Measurements from ENCODE around the gene OR6J1. TPM values are rescaled to one million over a fixed set of nuclear protein-coding genes. Genes with fewer than 3 reads are reported as not detected.

Gene OR6J1
- total and polyA plus RNA-seq, 10 of the 15 experiments (the other 5 are each of a cell fraction or from before 2014, with no cell fraction given): not detected

GRCh38 chr14:22600027-22600426, 44.1 kb downstream of the OR6J1 start:
- no TSS peak for BruUV-seq (replicated peaks)
- peak overlapping the region; percentile 98; the same call in 1 of the 2 replicates for H3K4me2 ChIP-seq (ENCODE audit: control insufficient read depth, insufficient read depth)
- H3K9me3 ChIP-seq (replicated peaks; ENCODE audit: control insufficient read depth, insufficient read depth, low read length): no peaks in the 10 kb centered on the region
- no peaks in the 10 kb centered on the region for H3K27me3 ChIP-seq (replicated peaks in 1 of 2; ENCODE audit: control insufficient read depth in 2 of 2, insufficient read depth in 2 of 2, low read length in 1 of 2)
- H3K4me3 ChIP-seq: peak overlapping the region; percentile 94; the same call in 1 of the 2 replicates
- H4K20me1 ChIP-seq (ENCODE audit: control insufficient read depth, insufficient read depth): no peaks in the 10 kb centered on the region
- TF ChIP-seq MEF2A (IDR thresholded peaks at IDR 0.05; ENCODE audit: insufficient read depth, low read depth, low read length) (0 out of 2 replicates have a peak, but pooled peaks have one; percentile 30), ZNF24 (IDR thresholded peaks at IDR 0.05) (no peak), MAX (IDR thresholded peaks at IDR 0.05; ENCODE audit: low read depth, low read length) (0 out of 2 replicates have a peak, but pooled peaks have one; percentile 29), MXI1 (IDR thresholded peaks at IDR 0.05; ENCODE audit: low read depth, low read length) (peak; percentile 70; the same call in 1 of the 2 replicates), MEF2B (IDR thresholded peaks at IDR 0.05; ENCODE audit: partially characterized antibody, poor library complexity, severe bottlenecking) (peak; percentile 56)
- ChIA-PET RAD21 (ENCODE audit: unreplicated experiment) (interaction anchor here (0.7 to 5.7 kb wide), 12 partner anchors 11 to 470 kb away, joined by 3 to 53 read pairs (median 4); partner anchors contain the start of genes DAD1 and OXA1L), CTCF (interaction anchor here (0.6 to 5.5 kb wide), 12 partner anchors 12 to 271 kb away, joined by 3 to 58 read pairs (median 3); partner anchors contain the start of genes DAD1 and OXA1L), SMC1A (ENCODE audit: uncharacterized antibody, unreplicated experiment) (interaction anchor here (0.6 to 7.4 kb wide), 12 partner anchors 13 to 407 kb away, joined by 3 to 72 read pairs (median 4); partner anchors contain the start of gene DAD1), POLR2A (interaction anchor here (0.6 to 6.0 kb wide), 5 partner anchors 13 to 1184 kb away, joined by 3 to 91 read pairs (median 5); partner anchors contain the start of genes DAD1 and OXA1L)
- no peak overlapping the region for H3K27ac ChIP-seq (ENCODE audit: control insufficient read depth, insufficient read depth)
- peaks cover 0 to 2% of the 10 kb centered on the region in 2 experiments; a peak in 2 of 4 replicates for H3K36me3 ChIP-seq (ENCODE audit: control insufficient read depth in 2 of 2, insufficient read depth in 2 of 2, low read length in 1 of 2)
- H2AFZ ChIP-seq (ENCODE audit: control insufficient read depth, low read depth, low read length): no peak overlapping the region
- intact Hi-C loops (cut with micrococcal nuclease; ENCODE audit: unreplicated experiment) (no loop called here), in situ Hi-C loops (cut with MboI) (no loop called here)
- H3K79me2 ChIP-seq (ENCODE audit: control insufficient read depth, insufficient read depth, low read length): no peaks in the 10 kb centered on the region
- peaks cover 19% of the 10 kb centered on the region for H3K4me1 ChIP-seq (ENCODE audit: control insufficient read depth, insufficient read depth, low read length)
- FAIRE-seq (no peak), ATAC-seq (no peak), DNase-seq (ENCODE audit: low read depth, low spot score) (no peak)
- no peak overlapping the region for H3K9ac ChIP-seq (ENCODE audit: control insufficient read depth, insufficient read depth, low read length)

- Histone ChIP-seq H3K9ac (ENCODE audit: control insufficient read depth, insufficient read depth, low read length) (peak overlapping the region; percentile 77), H3K4me1 (ENCODE audit: control insufficient read depth, insufficient read depth, low read length) (peaks cover 19% of the 10 kb centered on the region), H3K9me3 (replicated peaks; ENCODE audit: control insufficient read depth, insufficient read depth, low read length) (no peaks in the 10 kb centered on the region), H3K79me2 (ENCODE audit: control insufficient read depth, insufficient read depth, low read length) (no peaks in the 10 kb centered on the region), H3K27me3 (replicated peaks in 1 of 2; ENCODE audit: control insufficient read depth in 2 of 2, insufficient read depth in 2 of 2, low read length in 1 of 2) (no peaks in the 10 kb centered on the region), H3K4me3 (peak overlapping the region; percentile 94), H3K27ac (ENCODE audit: control insufficient read depth, insufficient read depth) (peak overlapping the region; percentile 45; the same call in 1 of the 2 replicates), H2AFZ (ENCODE audit: control insufficient read depth, low read depth, low read length) (no peak overlapping the region), H3K4me2 (ENCODE audit: control insufficient read depth, insufficient read depth) (peak overlapping the region; percentile 98), H4K20me1 (ENCODE audit: control insufficient read depth, insufficient read depth) (no peaks in the 10 kb centered on the region), H3K36me3 (ENCODE audit: control insufficient read depth in 2 of 2, insufficient read depth in 2 of 2, low read length in 1 of 2) (peaks cover 0 to 2% of the 10 kb centered on the region in 2 experiments; a peak in 2 of 4 replicates)
- SMC1A ChIA-PET (ENCODE audit: uncharacterized antibody, unreplicated experiment): interaction anchor here (0.6 to 7.4 kb wide), 18 partner anchors 12 to 408 kb away, joined by 3 to 72 read pairs (median 4); partner anchors contain the start of genes DAD1 and OR6J1
- ATAC-seq: no peak
- RAD21 ChIA-PET (ENCODE audit: unreplicated experiment): interaction anchor here (0.9 to 5.7 kb wide), 17 partner anchors 10 to 471 kb away, joined by 3 to 53 read pairs (median 4); partner anchors contain the start of genes DAD1, LRP10 and OXA1L
- BruUV-seq (replicated peaks): no TSS peak
- POLR2A ChIA-PET: interaction anchor here (0.5 to 6.0 kb wide), 7 partner anchors 12 to 493 kb away, joined by 3 to 91 read pairs (median 4); partner anchors contain the start of genes DAD1, OXA1L and PRMT5
- DNase-seq (ENCODE audit: low read depth, low spot score): no peak
- WGBS (ENCODE audit: insufficient coverage, insufficient replicate concordance, low lambda C conversion rate, missing lambda C conversion rate): 37% methylated on average over 3 of the region's 3 CpGs
- no peak for FAIRE-seq
- intact Hi-C loops (cut with micrococcal nuclease; ENCODE audit: unreplicated experiment) (no loop called here), in situ Hi-C loops (cut with MboI) (no loop called here)
- CTCF ChIA-PET: interaction anchor here (0.6 to 5.5 kb wide), 17 partner anchors 8 to 288 kb away, joined by 3 to 58 read pairs (median 3); partner anchors contain the start of genes DAD1 and OXA1L
- no peak for TF ChIP-seq YBX1 (IDR thresholded peaks at IDR 0.05)
- no peak for TF ChIP-seq HDAC2 (IDR thresholded peaks at IDR 0.05)
- no peak for TF ChIP-seq ATF7 (IDR thresholded peaks at IDR 0.05; ENCODE audit: low read depth)
- TF ChIP-seq ZSCAN29 (IDR thresholded peaks at IDR 0.05): no peak
- TF ChIP-seq HDGF (IDR thresholded peaks at IDR 0.05): no peak
- no peak for TF ChIP-seq LARP7 (IDR thresholded peaks at IDR 0.05)
- no peak for TF ChIP-seq SUZ12 (IDR thresholded peaks at IDR 0.05; ENCODE audit: unreplicated experiment)
- TF ChIP-seq TBL1XR1 (IDR thresholded peaks at IDR 0.05; ENCODE audit: low read depth, low read length): no peak
- no peak for TF ChIP-seq NKRF (conservative IDR thresholded peaks at IDR 0.05)
- TF ChIP-seq POLR2AphosphoS2 (IDR thresholded peaks at IDR 0.05; ENCODE audit: low read depth, low read length): no peak
- TF ChIP-seq RAD51 (IDR thresholded peaks at IDR 0.05): no peak
These were observed 44.8 kb downstream of the OR6J1 start for GRCh38 chr14:22599349-22599748.
